ENCODE data around the gene SAMD14. TPM values are rescaled to one million over a fixed set of nuclear protein-coding genes. Genes with fewer than 3 reads are reported as not detected.
A peak's percentile ranks its signal among the peaks of the same experiment; 100 is the strongest.

Gene SAMD14
- total RNA-seq, 4 donors from 2014 or later, result 0.39 TPM; not detected in 3

- no peak for TF ChIP-seq CTCF (IDR thresholded peaks at IDR 0.05)
- TF ChIP-seq POLR2A (IDR thresholded peaks at IDR 0.05), result no peak
- H3K4me3 ChIP-seq (ENCODE audit: low read depth, poor library complexity, severe bottlenecking), result no peak overlapping the region
- no peak for DNase-seq (ENCODE audit: low spot score in 2 of 2)
- 84 to 86% methylated on average over 10 of the region's 10 CpGs for WGBS, 2 donors
- intact Hi-C loops (cut with DNase I; ENCODE audit: low total_unique reads), result no loop called here
These were observed 40.9 kb upstream of the SAMD14 start for GRCh38 chr17:50170662-50171370.

GRCh38 chr17:50169881-50170459, 40.0 kb upstream of the SAMD14 start:
- intact Hi-C loops (cut with DNase I; ENCODE audit: low total_unique reads), result no loop called here
- no peak for DNase-seq (ENCODE audit: low spot score in 2 of 2)
- no peak overlapping the region for H3K4me3 ChIP-seq (ENCODE audit: low read depth, poor library complexity, severe bottlenecking)
- no peak for TF ChIP-seq POLR2A (IDR thresholded peaks at IDR 0.05)
- TF ChIP-seq CTCF (IDR thresholded peaks at IDR 0.05), result no peak
- WGBS, 2 donors, result 90 to 92% methylated on average over 8 to 9 of the region's 9 CpGs

GRCh38 chr17:50169121-50169764, 39.3 kb upstream of the SAMD14 start:
- WGBS, 2 donors, result 25 to 29% methylated on average over 14 of the region's 14 CpGs
- no peak overlapping the region for H3K4me3 ChIP-seq (ENCODE audit: low read depth, poor library complexity, severe bottlenecking)
- TF ChIP-seq POLR2A (IDR thresholded peaks at IDR 0.05), result no peak
- peak in 1 of 3 donors; percentile 99 for TF ChIP-seq CTCF (IDR thresholded peaks at IDR 0.05)
- intact Hi-C loops (cut with DNase I; ENCODE audit: low total_unique reads), result no loop called here
- no peak for DNase-seq (ENCODE audit: low spot score in 2 of 2)

- intact Hi-C loops (cut with DNase I; ENCODE audit: low total_unique reads), result no loop called here
- TF ChIP-seq CTCF (IDR thresholded peaks at IDR 0.05) (no peak), POLR2A (IDR thresholded peaks at IDR 0.05) (no peak)
- 92 to 96% methylated on average over 7 to 13 of the region's 13 CpGs for WGBS, 2 donors
- H3K4me3 ChIP-seq (ENCODE audit: low read depth, poor library complexity, severe bottlenecking), result no peak overlapping the region
- DNase-seq (ENCODE audit: low spot score in 2 of 2), result no peak
These were observed 38.4 kb upstream of the SAMD14 start for GRCh38 chr17:50168319-50168718.

- TF ChIP-seq CTCF (IDR thresholded peaks at IDR 0.05) (no peak), POLR2A (IDR thresholded peaks at IDR 0.05) (no peak)
- no peak overlapping the region for H3K4me3 ChIP-seq (ENCODE audit: low read depth, poor library complexity, severe bottlenecking)
- intact Hi-C loops (cut with DNase I; ENCODE audit: low total_unique reads), result no loop called here
- no peak for DNase-seq (ENCODE audit: low spot score in 2 of 2)
- WGBS, 2 donors, result 84 to 86% methylated on average over 19 of the region's 19 CpGs
These were observed 37.4 kb upstream of the SAMD14 start for GRCh38 chr17:50167371-50167770.

All from lower leg skin (tissue), 4 donors.